ENCODE measurements around the gene IQCC.

IQCC gene

GRCh38 chr1:32201011-32201855, 4.2 kb upstream of the IQCC start:
- no peak for TF ChIP-seq CTCF (IDR thresholded peaks at IDR 0.05; ENCODE audit: extremely low read depth, missing control alignments)
- DNase-seq (ENCODE audit: low spot score), result peak; percentile 83

DNA sequence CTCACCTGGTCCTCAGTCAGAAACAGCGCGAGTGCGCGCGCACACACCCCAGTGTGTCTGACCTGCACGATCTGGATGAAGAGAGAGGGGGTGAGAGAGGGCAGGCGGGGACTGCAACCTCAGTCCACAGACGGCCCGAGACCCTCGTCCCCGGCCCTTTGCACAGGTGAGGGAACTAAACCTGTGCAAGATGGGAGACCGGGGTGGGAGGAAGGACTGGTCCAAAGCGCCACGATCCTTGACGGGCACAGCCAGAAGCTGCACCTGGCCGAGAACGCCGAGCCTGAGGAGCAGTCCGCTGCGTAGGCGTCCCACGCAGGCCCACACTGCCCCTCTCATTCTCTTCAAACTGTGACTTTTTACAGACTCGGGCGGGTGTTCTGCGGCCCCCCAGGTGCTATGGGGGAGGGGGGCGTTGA, 519 bp upstream of the IQCC start:
- no peak for TF ChIP-seq CTCF (IDR thresholded peaks at IDR 0.05; ENCODE audit: extremely low read depth, missing control alignments)
- no peak for DNase-seq (ENCODE audit: low spot score)

DNA sequence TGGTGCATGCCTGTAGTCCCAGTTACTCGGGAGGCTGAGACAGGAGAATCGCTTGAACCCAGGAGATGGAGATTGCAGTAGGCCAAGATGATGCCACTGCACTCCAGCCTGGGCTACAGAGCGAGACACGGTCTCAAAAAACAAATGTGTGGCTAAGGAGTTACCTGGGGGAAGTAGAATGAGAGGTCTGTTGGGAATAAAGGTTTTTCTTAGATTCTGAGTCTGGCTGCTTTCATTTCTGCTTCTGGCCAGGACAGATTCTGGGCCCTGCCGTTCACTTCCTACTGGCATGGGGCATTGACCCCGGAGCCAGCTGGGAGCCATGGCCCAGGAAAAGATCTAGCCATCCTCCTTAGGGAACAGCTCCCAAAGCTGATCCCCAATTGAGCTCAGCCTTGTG, 3.0 kb downstream of the IQCC start:
- no peak for DNase-seq (ENCODE audit: low spot score)
- no peak for TF ChIP-seq CTCF (IDR thresholded peaks at IDR 0.05; ENCODE audit: extremely low read depth, missing control alignments)

GRCh38 chr1:32208891-32209328, 3.4 kb downstream of the IQCC start, which contains the start of gene DCDC2B:
Gene DCDC2B (plus strand): TSS chr1:32209089. CDS start chr1:32209094, 5 bp downstream.
- TF ChIP-seq CTCF (IDR thresholded peaks at IDR 0.05; ENCODE audit: extremely low read depth, missing control alignments), result no peak
- DNase-seq (ENCODE audit: low spot score), result no peak

DNA sequence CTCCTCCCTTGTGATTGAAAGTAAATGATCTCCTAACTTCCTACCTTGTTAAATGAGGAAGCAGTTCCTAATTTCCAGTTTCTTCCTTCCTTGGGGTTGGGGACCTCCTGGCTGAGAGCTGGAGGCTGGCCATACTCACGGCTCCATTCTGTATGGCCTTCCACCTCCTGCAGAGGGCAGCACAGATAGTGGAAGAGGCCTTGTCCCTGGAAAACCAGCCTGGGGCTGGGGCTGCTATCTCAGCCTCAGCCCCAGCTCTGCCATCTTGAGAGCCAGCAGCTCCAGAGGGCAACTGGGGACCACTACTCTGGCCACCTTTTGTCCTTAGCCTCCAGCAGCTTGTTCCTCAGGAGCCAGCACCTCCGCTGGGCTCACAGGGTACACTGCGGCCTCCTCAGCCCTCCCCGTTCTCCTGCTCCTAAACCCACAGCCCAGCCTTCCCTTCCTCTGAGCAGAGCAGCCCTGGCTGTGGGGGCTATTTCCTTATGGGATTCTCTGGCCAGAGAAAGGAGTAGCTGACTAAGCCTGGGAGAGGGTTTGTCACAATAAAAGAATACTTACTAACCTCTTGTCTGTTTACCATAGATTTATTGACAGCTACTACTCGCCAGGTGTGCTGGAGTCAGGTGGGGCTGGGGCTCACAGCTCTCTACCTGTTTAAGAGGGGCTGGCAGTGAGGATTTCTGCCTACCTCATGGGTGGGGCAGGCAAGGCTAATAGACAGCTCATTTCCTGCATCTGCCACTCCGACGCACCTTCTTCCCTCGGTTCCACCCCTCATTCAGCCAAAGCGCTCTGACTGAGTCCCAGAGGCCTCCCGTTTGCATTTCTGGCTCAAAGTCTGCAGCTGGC, 10.4 kb downstream of the IQCC start:
- peak; percentile 82 for TF ChIP-seq CTCF (IDR thresholded peaks at IDR 0.05; ENCODE audit: extremely low read depth, missing control alignments)

DNA sequence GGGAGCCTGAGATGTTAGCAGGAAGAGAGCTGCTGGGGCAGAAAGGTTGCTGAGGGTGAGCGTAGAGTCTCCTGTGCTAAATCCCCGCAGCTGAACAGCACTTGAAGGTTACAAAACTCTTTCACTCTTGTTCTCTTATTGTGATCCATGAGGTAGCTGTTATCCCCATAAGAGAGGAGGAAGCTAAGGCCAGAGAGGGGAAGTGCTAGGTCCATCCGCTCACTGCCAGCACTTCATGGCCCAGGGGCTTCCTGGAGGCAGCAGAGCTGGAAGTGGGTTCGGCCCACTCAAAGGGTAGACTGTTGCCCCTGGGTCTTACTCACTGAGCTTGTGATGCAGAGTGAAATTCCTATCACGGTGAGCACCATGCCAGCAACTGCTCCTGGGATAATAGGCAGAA, 11.1 kb downstream of the IQCC start:
- no peak for TF ChIP-seq CTCF (IDR thresholded peaks at IDR 0.05; ENCODE audit: extremely low read depth, missing control alignments)
- no peak for DNase-seq (ENCODE audit: low spot score)

More for the DNA sequence above, 10.4 kb downstream of the IQCC start:
- DNase-seq (ENCODE audit: low spot score), result peak; percentile 68

DNA sequence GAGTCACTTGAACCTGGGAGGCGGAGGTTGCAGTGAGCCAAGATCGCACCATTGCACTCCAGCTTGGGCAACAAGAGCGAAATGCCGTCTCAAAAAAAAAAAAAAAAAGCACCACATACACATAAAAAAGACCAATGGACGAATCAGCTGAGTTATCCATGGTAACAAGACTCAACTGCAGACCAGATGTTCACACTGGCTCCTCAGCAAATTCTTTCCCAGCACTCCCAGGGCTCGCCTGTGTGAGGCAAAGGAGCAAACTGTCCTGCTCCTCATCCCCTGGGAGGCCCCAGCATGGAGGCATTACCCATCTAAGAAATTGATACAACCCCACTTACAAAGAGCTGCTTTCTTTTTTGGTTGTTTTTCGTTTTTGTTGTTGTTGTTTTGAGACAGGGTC, 13.6 kb downstream of the IQCC start:
- no peak for DNase-seq (ENCODE audit: low spot score)
- no peak for TF ChIP-seq CTCF (IDR thresholded peaks at IDR 0.05; ENCODE audit: extremely low read depth, missing control alignments)
